Activated gamma-delta T cell treated with anti-CD3 and anti-CD28 coated beads, Interleukin-2, amount 50 U/mL, for 16 hours (primary cell): ENCODE results near the gene CBX5.
"Not testable (repeated sequence)": the region's sequence is repeated elsewhere in the genome, so short reads cannot be mapped to it uniquely, and the experiment has no call there.

Experiments used
- DNase-seq: peaks from one replicate; pipeline ENCODE4 v3.0.0-alpha.2; 2020; ENCODE audit warnings: low read depth

Gene CBX5

DNA sequence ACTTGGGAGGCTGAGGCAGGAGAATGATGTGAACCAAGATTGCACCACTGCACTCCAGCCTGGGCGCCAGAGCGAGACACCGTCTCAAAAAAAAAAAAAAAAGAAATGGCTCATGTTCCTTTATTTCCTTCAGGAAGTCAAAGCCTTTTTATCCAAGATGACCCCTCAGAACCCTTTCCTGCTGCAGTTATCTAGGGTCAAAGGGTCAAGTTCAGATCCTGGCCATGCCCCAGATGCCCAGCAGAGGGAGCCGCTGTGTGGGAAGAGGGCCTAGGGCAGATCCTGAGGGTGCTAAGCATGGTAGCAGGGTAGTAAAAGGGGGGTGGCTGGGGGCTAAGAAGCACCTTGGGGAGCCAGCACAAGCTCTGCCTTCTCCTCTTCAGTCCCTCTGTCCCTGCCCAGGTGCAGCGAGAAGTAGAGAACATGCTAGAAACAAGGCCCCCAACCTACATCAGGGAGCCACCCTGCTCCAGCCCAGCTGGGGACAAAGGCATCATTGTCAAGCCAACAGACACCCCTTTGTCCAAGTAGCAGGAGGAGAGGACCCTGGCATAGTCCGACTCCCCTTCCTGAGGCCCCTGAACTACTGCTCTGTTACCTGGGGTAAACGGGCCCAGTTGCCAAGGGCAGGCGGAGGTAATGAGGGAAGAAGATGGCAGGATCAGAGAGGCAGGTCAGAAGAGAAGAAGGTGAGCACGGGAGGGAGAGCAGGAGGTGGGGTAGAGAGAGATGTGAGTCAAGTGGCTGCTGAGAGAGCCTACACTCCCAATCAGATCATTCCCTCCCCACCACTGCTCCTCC lies 14.4 kb upstream of the CBX5 start:
- peak; percentile 28 for DNase-seq

DNA sequence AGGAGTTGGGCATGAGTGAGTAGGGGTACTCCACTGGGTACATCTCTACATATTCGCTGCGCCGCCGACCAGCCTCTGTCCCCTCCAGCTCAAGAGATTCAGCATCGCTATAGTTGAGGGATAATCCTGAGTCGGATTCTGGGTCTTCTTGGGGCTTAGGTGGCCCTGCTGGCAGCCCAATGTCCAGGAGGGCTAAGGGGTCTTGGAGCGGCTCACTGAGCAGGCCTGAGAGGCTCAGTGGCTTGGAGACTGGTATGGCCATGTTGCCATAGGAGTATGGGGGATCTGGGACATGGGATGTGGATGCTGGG lies 13.0 kb upstream of the CBX5 start:
- no peak for DNase-seq

GRCh38 chr12:54292083-54292930 lies 12.4 kb upstream of the CBX5 start:
- no peak for DNase-seq

- DNase-seq: no peak
These were observed 7.6 kb upstream of the CBX5 start for GRCh38 chr12:54287261-54288157.

- DNase-seq: no peak
These were observed 6.4 kb upstream of the CBX5 start for GRCh38 chr12:54286042-54287030.

GRCh38 chr12:54285150-54286041 lies 5.5 kb upstream of the CBX5 start:
- no peak for DNase-seq

- DNase-seq: not testable (repeated sequence)
These were observed 4.3 kb upstream of the CBX5 start for GRCh38 chr12:54284070-54284780.

DNA sequence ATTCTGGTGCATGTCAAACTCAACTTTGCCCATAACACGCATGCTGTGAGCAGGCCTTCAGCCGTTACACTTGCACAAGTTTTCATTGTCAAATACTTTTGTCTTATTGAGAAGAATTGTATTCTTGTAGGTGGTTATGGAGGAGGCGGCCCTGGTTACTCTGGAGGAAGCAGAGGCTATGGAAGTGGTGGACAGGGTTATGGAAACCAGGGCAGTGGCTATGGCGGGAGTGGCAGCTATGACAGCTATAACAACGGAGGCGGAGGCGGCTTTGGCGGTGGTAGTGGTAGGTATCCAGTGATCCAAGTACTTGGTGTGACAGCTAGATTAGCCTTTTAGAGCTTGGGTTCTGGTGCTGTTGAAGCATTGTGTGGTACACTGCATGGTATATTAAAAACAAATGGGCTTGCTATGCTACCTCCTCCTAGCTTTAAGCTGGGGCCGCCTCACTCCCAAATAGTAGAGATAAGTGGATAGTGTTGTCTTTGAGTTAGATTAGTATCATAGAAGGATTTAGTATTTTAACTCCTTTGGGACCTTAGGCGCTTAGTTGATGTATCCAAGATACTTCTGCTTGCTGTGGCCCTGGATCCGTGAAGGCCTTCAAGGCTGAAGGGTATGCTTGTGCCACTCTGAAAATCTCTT lies 3.1 kb upstream of the CBX5 start:
- DNase-seq: no peak

- DNase-seq: not testable (repeated sequence)
These were observed 1.8 kb upstream of the CBX5 start for GRCh38 chr12:54281694-54282093.

- DNase-seq: not testable (repeated sequence)
These were observed 1.3 kb upstream of the CBX5 start for GRCh38 chr12:54281261-54281638.

DNA sequence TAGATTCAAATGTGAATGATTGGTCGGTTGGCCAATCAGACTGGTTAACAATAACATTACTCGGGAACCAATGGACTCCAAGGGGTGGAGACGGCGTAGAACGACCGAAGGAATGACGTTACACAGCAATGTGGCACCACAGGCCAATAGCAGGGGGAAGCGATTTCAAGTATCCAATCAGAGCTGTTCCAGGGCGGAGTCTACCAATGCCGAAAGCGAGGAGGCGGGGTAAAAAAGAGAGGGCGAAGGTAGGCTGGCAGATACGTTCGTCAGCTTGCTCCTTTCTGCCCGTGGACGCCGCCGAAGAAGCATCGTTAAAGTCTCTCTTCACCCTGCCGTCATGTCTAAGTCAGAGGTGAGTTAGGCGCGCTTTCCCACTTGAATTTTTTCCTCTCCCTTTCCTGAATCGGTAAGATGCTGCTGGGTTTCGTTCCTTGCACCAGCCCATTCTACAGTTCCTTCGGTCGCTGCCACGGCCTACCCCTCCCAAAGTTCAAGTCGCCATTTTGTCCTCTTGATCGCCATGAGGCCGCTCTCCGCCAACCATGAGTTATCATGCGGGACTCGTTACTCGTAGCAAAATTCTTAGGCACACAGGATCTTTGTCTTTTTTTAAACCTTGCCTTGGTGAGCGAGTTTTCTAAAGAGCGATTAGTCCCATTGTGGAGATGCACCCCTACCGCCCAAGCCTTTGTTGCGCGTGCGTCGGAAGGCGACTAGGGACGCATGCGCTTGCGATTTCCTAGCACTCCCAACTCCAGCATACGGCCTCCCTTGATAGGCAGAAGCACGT lies 742 bp upstream of the CBX5 start, which contains the start of gene HNRNPA1:
Gene HNRNPA1, plus strand, starts transcription at position 259 of the 793 bp plus-strand sequence. Its CDS starts 82 bp downstream, at position 341.
- DNase-seq: peak; percentile 91

DNA sequence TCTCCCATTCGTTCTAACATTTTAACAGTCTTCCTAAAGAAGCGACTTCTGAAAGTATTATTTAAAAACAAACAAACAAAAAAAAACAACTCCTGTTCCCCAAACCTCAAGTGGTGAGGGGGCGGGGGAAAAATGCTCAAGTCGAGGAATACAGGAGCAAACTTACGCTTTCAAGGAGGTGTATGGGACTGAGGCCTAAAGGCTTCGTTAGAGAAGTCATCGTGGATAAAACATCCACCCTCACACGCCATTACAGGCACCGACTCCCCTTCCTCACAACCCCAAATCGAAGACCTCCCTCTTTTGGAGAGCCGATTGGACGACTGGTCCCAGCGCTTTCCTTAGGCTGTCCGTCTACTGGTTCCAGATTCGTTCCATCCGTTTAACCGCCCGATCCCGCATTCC lies 693 bp downstream of the CBX5 start:
- DNase-seq: no peak

- no peak for DNase-seq
These were observed 2.1 kb downstream of the CBX5 start for GRCh38 chr12:54277823-54278276.

- no peak for DNase-seq
These were observed 3.6 kb downstream of the CBX5 start for GRCh38 chr12:54276368-54276767.

DNA sequence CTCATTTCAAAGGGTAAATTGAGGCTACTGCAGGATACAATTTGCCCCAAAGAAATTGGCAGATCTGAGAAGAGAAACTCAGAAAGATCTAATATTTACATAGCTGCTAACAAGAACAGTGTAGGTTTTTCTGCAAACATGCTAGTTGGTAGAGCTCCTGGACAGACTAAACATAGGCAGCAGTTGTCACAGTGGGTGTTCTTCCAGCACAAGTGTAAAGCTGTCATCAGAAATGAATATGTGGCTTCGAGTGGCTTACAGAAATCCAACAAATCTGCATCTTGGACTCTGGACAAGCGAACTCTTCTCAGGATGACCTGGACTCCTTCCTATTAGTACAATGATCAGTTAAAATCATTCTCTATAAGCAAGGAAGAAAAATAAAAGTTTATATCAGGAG lies 5.9 kb downstream of the CBX5 start:
- DNase-seq: no peak

DNA sequence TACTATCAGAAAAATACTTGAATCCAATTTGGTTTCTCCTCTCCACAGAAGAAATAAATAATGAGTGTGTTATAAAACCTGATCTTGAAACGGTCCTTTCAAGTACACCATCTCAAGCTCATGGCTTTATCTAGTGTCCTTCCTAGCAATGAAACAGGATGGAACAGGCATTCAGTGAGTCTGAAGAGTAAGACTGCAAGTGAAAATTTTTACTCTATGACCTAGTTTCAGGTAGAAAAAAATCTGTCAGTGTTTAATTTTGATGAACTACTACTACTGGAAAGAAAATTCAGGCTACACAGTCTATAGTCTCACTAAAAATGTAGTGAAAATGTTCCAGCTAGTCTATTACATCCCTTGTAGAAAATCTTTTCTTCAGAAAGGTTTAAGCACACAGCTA lies 7.7 kb downstream of the CBX5 start:
- DNase-seq: no peak

DNA sequence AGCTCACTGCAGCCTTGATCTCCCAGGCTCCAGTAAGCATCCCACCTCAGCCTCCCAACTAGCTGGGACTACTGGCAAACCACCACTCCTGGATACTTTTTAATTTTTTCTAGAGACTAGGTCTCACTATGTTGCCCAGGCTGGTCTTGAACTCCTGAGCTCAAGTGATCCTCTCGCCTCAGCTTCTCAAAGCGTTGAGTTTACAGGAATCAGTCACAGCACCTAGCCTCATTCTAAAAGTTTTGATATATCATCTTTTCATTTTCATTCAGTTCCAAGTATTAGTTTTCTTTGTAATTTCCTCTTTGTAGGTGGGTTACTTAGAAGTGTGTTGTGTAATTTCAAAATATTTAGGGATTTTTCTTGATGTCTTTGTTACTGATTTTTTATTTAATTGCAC lies 9.6 kb downstream of the CBX5 start:
- no peak for DNase-seq

- no peak for DNase-seq
These were observed 13.1 kb downstream of the CBX5 start for GRCh38 chr12:54266852-54267251.
